ENCODE results near the gene GMPPB. TPM values are rescaled to one million over a fixed set of nuclear protein-coding genes. Genes with fewer than 3 reads are reported as not detected.

The GMPPB gene
- total RNA-seq, 1 experiment from 2014 or later, result 42.4 TPM

- Mint-ChIP-seq H3K4me1 (ENCODE audit: low read depth, unreplicated experiment) (no peaks in the 10 kb centered on the region), H3K9me3 (ENCODE audit: low read depth, unreplicated experiment) (no peaks in the 10 kb centered on the region), H3K36me3 (ENCODE audit: insufficient read depth, unreplicated experiment) (peaks cover 3% of the 10 kb centered on the region), H3K27ac (ENCODE audit: unreplicated experiment) (no peak overlapping the region), H3K4me3 (ENCODE audit: low read depth, unreplicated experiment) (no peak overlapping the region), H3K27me3 (ENCODE audit: unreplicated experiment) (no peaks in the 10 kb centered on the region)
- no TSS peak for BruUV-seq (replicated peaks)
- intact Hi-C loops (cut with micrococcal nuclease; ENCODE audit: unreplicated experiment), result no loop called here
- DNase-seq, result no peak
- no peak for TF ChIP-seq CTCF (IDR thresholded peaks at IDR 0.05; ENCODE audit: unreplicated experiment)
- CTCF ChIA-PET, result no interaction called here
Observed at GRCh38 chr3:49738067-49738713, 14.4 kb upstream of the GMPPB start.

DNA sequence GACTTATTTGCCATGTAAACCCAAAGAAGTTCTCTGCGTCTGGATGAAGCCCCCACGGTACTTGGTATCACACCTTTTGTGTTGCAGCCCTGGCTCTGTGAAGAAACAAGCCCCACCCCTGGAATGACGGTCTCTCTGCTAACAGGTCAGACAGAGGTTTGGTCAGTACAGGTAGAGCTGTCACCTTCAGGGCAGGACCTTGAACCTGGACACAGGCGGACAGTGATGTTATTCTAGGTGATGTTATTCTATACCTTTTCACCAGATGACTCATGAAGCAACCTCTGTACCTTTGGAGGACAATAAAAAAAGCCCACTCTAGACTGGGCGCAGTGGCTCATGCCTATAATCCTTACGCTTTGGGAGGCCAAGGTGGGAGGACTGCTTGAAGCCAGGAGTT, 11.0 kb upstream of the GMPPB start:
- no peaks in the 10 kb centered on the region for H3K9me3 Mint-ChIP-seq (ENCODE audit: low read depth, unreplicated experiment)
- DNase-seq, result no peak
- H3K36me3 Mint-ChIP-seq (ENCODE audit: insufficient read depth, unreplicated experiment), result peaks cover 18% of the 10 kb centered on the region
- CTCF ChIA-PET, result no interaction called here
- intact Hi-C loops (cut with micrococcal nuclease; ENCODE audit: unreplicated experiment), result no loop called here
- H3K27me3 Mint-ChIP-seq (ENCODE audit: unreplicated experiment), result no peaks in the 10 kb centered on the region
- BruUV-seq (replicated peaks), result no TSS peak
- H3K4me1 Mint-ChIP-seq (ENCODE audit: low read depth, unreplicated experiment), result no peaks in the 10 kb centered on the region
- H3K4me3 Mint-ChIP-seq (ENCODE audit: low read depth, unreplicated experiment), result no peak overlapping the region
- TF ChIP-seq CTCF (IDR thresholded peaks at IDR 0.05; ENCODE audit: unreplicated experiment), result no peak
- no peak overlapping the region for H3K27ac Mint-ChIP-seq (ENCODE audit: unreplicated experiment)

- Mint-ChIP-seq H3K4me1 (ENCODE audit: low read depth, unreplicated experiment) (no peaks in the 10 kb centered on the region), H3K36me3 (ENCODE audit: insufficient read depth, unreplicated experiment) (peaks cover 18% of the 10 kb centered on the region), H3K27me3 (ENCODE audit: unreplicated experiment) (no peaks in the 10 kb centered on the region), H3K9me3 (ENCODE audit: low read depth, unreplicated experiment) (no peaks in the 10 kb centered on the region), H3K27ac (ENCODE audit: unreplicated experiment) (no peak overlapping the region), H3K4me3 (ENCODE audit: low read depth, unreplicated experiment) (no peak overlapping the region)
- no peak for DNase-seq
- CTCF ChIA-PET, result interaction anchor here (0.6 kb wide), 1 partner anchor 169 kb away, joined by 3 read pairs; no protein-coding TSS in a partner anchor
- TF ChIP-seq CTCF (IDR thresholded peaks at IDR 0.05; ENCODE audit: unreplicated experiment), result no peak
- intact Hi-C loops (cut with micrococcal nuclease; ENCODE audit: unreplicated experiment), result no loop called here
- BruUV-seq (replicated peaks), result no TSS peak
Observed at GRCh38 chr3:49733551-49733950, 9.8 kb upstream of the GMPPB start.

DNA sequence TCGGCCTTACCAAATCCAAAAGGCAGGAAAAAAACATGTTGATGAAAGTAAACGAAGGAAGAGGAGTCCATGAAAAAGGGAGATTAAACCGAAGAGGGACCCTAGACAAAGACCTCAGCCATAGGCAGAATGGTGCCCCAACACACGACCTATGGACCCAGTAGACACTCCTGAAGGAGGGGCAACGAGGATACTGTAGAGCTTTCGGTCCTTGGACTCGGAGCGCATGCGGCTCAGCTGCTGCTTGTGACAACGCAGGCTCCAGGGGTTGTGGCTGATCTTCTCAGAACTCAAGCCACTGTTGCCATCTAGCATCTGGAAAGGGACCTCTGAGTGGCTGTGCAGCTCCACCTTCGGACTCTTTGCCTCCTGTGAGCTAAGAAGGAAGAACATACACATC, 8.8 kb upstream of the GMPPB start:
- BruUV-seq (replicated peaks), result no TSS peak
- intact Hi-C loops (cut with micrococcal nuclease; ENCODE audit: unreplicated experiment), result no loop called here
- H3K9me3 Mint-ChIP-seq (ENCODE audit: low read depth, unreplicated experiment), result no peaks in the 10 kb centered on the region
- no peak for TF ChIP-seq CTCF (IDR thresholded peaks at IDR 0.05; ENCODE audit: unreplicated experiment)
- H3K27ac Mint-ChIP-seq (ENCODE audit: unreplicated experiment), result no peak overlapping the region
- H3K36me3 Mint-ChIP-seq (ENCODE audit: insufficient read depth, unreplicated experiment), result peaks cover 18% of the 10 kb centered on the region
- no peak for DNase-seq
- H3K4me3 Mint-ChIP-seq (ENCODE audit: low read depth, unreplicated experiment), result no peak overlapping the region
- H3K4me1 Mint-ChIP-seq (ENCODE audit: low read depth, unreplicated experiment), result no peaks in the 10 kb centered on the region
- CTCF ChIA-PET, result no interaction called here
- H3K27me3 Mint-ChIP-seq (ENCODE audit: unreplicated experiment), result no peaks in the 10 kb centered on the region

Data from Calu3 (cell line).